IMR-90 (cell line): Measurements from ENCODE around the gene ARL6IP6. TPM values are rescaled to one million over a fixed set of nuclear protein-coding genes. Genes with fewer than 3 reads are reported as not detected.
"Not testable (repeated sequence)": the region's sequence is repeated elsewhere in the genome, so short reads cannot be mapped to it uniquely, and the experiment has no call there.

Source experiments
- ATAC-seq: fragments of 200-7000 bp; cut with Tn5 transposase; 2 replicates; pipeline ENCODE4 v1.9.1; 2020; ENCODE audit warnings: low read depth, mild to moderate bottlenecking, moderate library complexity
- BruUV-seq: library from RNA; stranded (reverse); fragments of 400-500 nt; replicated peaks from 2 replicates; lab custom pipeline; 2021; lab: Mats Ljungman, UMichigan
- CTCF ChIA-PET: fragments of 300-600 bp; formaldehyde crosslinking; extraction: SDS; loops from one replicate; lab custom pipeline; 2021; ENCODE audit warnings: antibody characterized with exemption; lab: Yijun Ruan, JAX
- POLR2A ChIA-PET: fragments of 300-600 bp; sonication (Branson Sonifier 250); formaldehyde crosslinking; loops from one replicate; lab custom pipeline; 2022; ENCODE audit warnings: antibody characterized with exemption; ENCODE audit not compliant: unreplicated experiment; lab: Charles Lee
- DNase-seq: peaks from one replicate; pipeline ENCODE4 v3.0.0; 2013
- H2AFZ ChIP-seq: replicated peaks from 2 replicates; pipeline ENCODE3; 2013; ENCODE audit warnings: low read length, mild to moderate bottlenecking; ENCODE audit not compliant: poor library complexity
- H2AK5ac ChIP-seq: 2 replicates; pipeline ENCODE4 v1.6.1; 2013; ENCODE audit warnings: low read depth, low read length, inconsistent platforms
- H2AK9ac ChIP-seq: replicated peaks from 2 replicates; pipeline ENCODE3; 2013; ENCODE audit warnings: mild to moderate bottlenecking, low read depth, low read length, moderate library complexity; ENCODE audit not compliant: poor library complexity
- H2BK120ac ChIP-seq: 2 replicates; pipeline ENCODE4 v1.6.1; 2013; ENCODE audit warnings: low read depth, low read length, inconsistent platforms
- H2BK15ac ChIP-seq: 3 replicates; pipeline ENCODE4 v1.6.1; 2013; ENCODE audit warnings: low read depth, low read length, inconsistent platforms
- H2BK20ac ChIP-seq: 2 replicates; pipeline ENCODE4 v1.6.1; 2013; ENCODE audit warnings: low read depth, mild to moderate bottlenecking, inconsistent platforms, low read length, moderate library complexity
- H2BK5ac ChIP-seq: 2 replicates; pipeline ENCODE4 v1.6.1; 2013; ENCODE audit warnings: mild to moderate bottlenecking, low read depth, low read length, inconsistent platforms; ENCODE audit not compliant: poor library complexity, severe bottlenecking
- H3K14ac ChIP-seq: replicated peaks from 2 replicates; pipeline ENCODE4 v1.6.1; 2013; ENCODE audit warnings: low read depth, low read length, inconsistent platforms
- H3K18ac ChIP-seq: 2 replicates; pipeline ENCODE4 v1.6.1; 2013; ENCODE audit warnings: low read depth, low read length, control low read depth
- H3K23ac ChIP-seq: 2 replicates; pipeline ENCODE4 v1.6.1; 2013; ENCODE audit warnings: low read depth, low read length, inconsistent platforms
- H3K27ac ChIP-seq: 2 replicates; pipeline ENCODE4 v1.5.1; 2013; ENCODE audit warnings: mild to moderate bottlenecking, control low read depth, low read length; ENCODE audit not compliant: insufficient read depth
- H3K27me3 ChIP-seq: 2 replicates; pipeline ENCODE4 v1.6.1; 2013; ENCODE audit warnings: low read length; ENCODE audit not compliant: control insufficient read depth, insufficient read depth
- H3K36me3 ChIP-seq: 2 replicates; pipeline ENCODE4 v1.6.1; 2013; ENCODE audit warnings: low read length, mixed read lengths; ENCODE audit not compliant: control insufficient read depth, insufficient read depth
- H3K4ac ChIP-seq: 2 replicates; pipeline ENCODE4 v1.6.1; 2013; ENCODE audit warnings: low read depth, low read length, inconsistent platforms
- H3K4me1 ChIP-seq: 2 replicates; pipeline ENCODE4 v1.6.1; 2013; ENCODE audit warnings: low read length, mixed read lengths; ENCODE audit not compliant: control insufficient read depth, insufficient read depth
- H3K4me2 ChIP-seq: 2 replicates; pipeline ENCODE4 v1.6.1; 2013; ENCODE audit warnings: low read depth, mild to moderate bottlenecking, control low read depth, low read length, moderate library complexity
- H3K4me3 ChIP-seq: 2 replicates; pipeline ENCODE4 v1.5.1; 2013; ENCODE audit warnings: low read depth, mild to moderate bottlenecking, control low read depth, low read length, moderate library complexity; ENCODE audit not compliant: insufficient read depth
- H3K56ac ChIP-seq: 2 replicates; pipeline ENCODE4 v1.6.1; 2013; ENCODE audit warnings: low read length, inconsistent platforms; ENCODE audit not compliant: insufficient read depth; ENCODE audit errors: extremely low read depth
- H3K79me1 ChIP-seq, 2 experiments: 2 replicates each; pipeline ENCODE4 v1.6.1; 2013; ENCODE audit warnings: low read length in 2 of 2, inconsistent platforms in 1 of 2, low read depth in 1 of 2
- H3K9ac ChIP-seq: 2 replicates; pipeline ENCODE4 v1.6.1; 2013; ENCODE audit warnings: low read depth, low read length, control low read depth
- H3K9me1 ChIP-seq: 2 replicates; pipeline ENCODE4 v1.6.1; 2013; ENCODE audit warnings: low read length, inconsistent platforms; ENCODE audit not compliant: insufficient read depth
- H3K9me3 ChIP-seq: 2 replicates; pipeline ENCODE4 v1.6.1; 2013; ENCODE audit warnings: low read length; ENCODE audit not compliant: control insufficient read depth, insufficient read depth
- H4K20me1 ChIP-seq: 2 replicates; pipeline ENCODE4 v1.6.1; 2013; ENCODE audit warnings: low read length, inconsistent platforms; ENCODE audit not compliant: insufficient read depth
- H4K5ac ChIP-seq: 2 replicates; pipeline ENCODE4 v1.6.1; 2013; ENCODE audit warnings: mild to moderate bottlenecking, low read depth, low read length, control low read depth
- H4K8ac ChIP-seq, 2 experiments: 2 replicates each; pipeline ENCODE4 v1.6.1; 2013; ENCODE audit warnings: low read depth in 2 of 2, low read length in 2 of 2, control low read depth in 1 of 2, inconsistent platforms in 1 of 2
- H4K91ac ChIP-seq: 2 replicates; pipeline ENCODE4 v1.6.1; 2013; ENCODE audit warnings: low read depth, low read length, inconsistent platforms; ENCODE audit not compliant: insufficient read depth
- whole genome bisulfite sequencing, 2 experiments: methylation state at CpG; one replicate each; pipeline versions ENCODE4 v1.1.5 to v1.1.7; 2013; ENCODE audit warnings: missing lambda C conversion rate in 2 of 2; ENCODE audit not compliant: insufficient read length in 1 of 2; ENCODE audit errors: extremely low coverage in 2 of 2; 5-methylcytosine and 5-hydroxymethylcytosine counted together
- dilution Hi-C: fragments of 300-500 bp; cut with HindIII; formaldehyde crosslinking; loops from one replicate; pipeline ENCODE4 v1.14.3; 2018; ENCODE audit warnings: low sequenced_read_pairs; ENCODE audit not compliant: unreplicated experiment
- in situ Hi-C: fragments of 300-500 bp; cut with MboI; formaldehyde crosslinking; loops from 3 replicates; pipeline ENCODE4 v1.14.3; 2019; ENCODE audit warnings: low sequenced_read_pairs, inconsistent platforms, mixed read lengths
- intact Hi-C: fragments of 100-400 bp; cut with micrococcal nuclease; formaldehyde crosslinking; loops from 2 replicates; pipeline ENCODE4 v1.10.0; 2022
- polyA plus RNA-seq, 3 experiments: library from polyadenylated mRNA; depleted of rRNA; stranded (reverse); fragments of >200 nt; gene quantifications; 2 replicates each; pipeline ENCODE4 v1.2.3, GENCODE V29; 2012; ENCODE audit warnings: low replicate concordance in 1 of 3
- total RNA-seq: library from RNA; depleted of rRNA; stranded (reverse); fragments of >200 nt; gene quantifications from 2 replicates; pipeline ENCODE4 v1.2.3, GENCODE V29; 2012

Gene ARL6IP6
- total and polyA plus RNA-seq, 2 of the 4 experiments (the other 2 are of a cell fraction) = 4.1 to 14.7 TPM

DNA sequence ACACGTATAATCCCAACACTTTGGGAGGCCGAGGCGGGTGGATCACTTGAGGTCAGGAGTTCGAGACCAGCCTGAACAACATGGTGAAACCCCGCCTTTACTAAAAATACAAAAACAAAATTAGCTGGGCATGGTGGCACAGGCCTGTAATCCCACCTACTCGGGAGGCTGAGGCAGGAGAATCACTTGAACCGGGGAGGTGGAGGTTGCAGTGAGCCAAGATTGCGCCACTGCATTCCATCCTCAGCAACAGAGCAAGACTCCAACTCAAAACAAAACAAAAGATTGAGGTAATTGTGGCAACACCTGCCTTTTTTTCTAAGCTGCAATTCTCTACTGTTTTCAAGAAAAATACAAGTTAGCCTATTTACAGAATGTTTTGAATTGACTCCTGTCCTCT lies 4.2 kb downstream of the ARL6IP6 start:
- H3K9me3 ChIP-seq, POLR2A ChIA-PET, H3K18ac ChIP-seq, H3K27me3 ChIP-seq, H3K4me2 ChIP-seq, H4K8ac ChIP-seq, CTCF ChIA-PET, H4K20me1 ChIP-seq, H3K9ac ChIP-seq, H3K36me3 ChIP-seq, H3K27ac ChIP-seq, H4K91ac ChIP-seq, H3K9me1 ChIP-seq, H4K5ac ChIP-seq, dilution Hi-C loops, H2AK9ac ChIP-seq, ATAC-seq, H3K56ac ChIP-seq, H2AK5ac ChIP-seq, H2BK5ac ChIP-seq, H3K4me3 ChIP-seq, intact Hi-C loops, H3K14ac ChIP-seq, BruUV-seq, H2BK20ac ChIP-seq, in situ Hi-C loops, H3K4ac ChIP-seq, DNase-seq, H2BK15ac ChIP-seq, H2BK120ac ChIP-seq, H2AFZ ChIP-seq, H3K23ac ChIP-seq, H3K4me1 ChIP-seq: not testable (repeated sequence)
- peaks cover 19 to 37% of the 10 kb centered on the region in 2 experiments for H3K79me1 ChIP-seq
- 60% methylated on average over 2 of the region's 8 CpGs; no CpG with 5 or more reads in 1 of the 2 experiments for WGBS, 2 experiments
